Measurements from ENCODE around the gene SUGP1.
"Not testable (repeated sequence)": the region's sequence is repeated elsewhere in the genome, so short reads cannot be mapped to it uniquely, and the experiment has no call there.

Gene SUGP1

GRCh38 chr19:19352823-19353222 is 32.5 kb upstream of the SUGP1 start:
- Histone ChIP-seq H3K4me1 (ENCODE audit: insufficient read depth, low read length) (no peaks in the 10 kb centered on the region), H3K27ac (ENCODE audit: low read length) (no peak overlapping the region), H3K9ac (ENCODE audit: low read depth, low read length) (no peak overlapping the region), H3K4me3 (ENCODE audit: low read length) (no peak overlapping the region), H3K27me3 (ENCODE audit: insufficient read depth, low read length) (no peaks in the 10 kb centered on the region), H3K9me3 (ENCODE audit: insufficient read depth, low read depth, low read length) (no peaks in the 10 kb centered on the region), H3K36me3 (ENCODE audit: insufficient read depth, low read depth, low read length) (peaks cover 63% of the 10 kb centered on the region)

- not testable (repeated sequence) for H3K9me3 ChIP-seq (ENCODE audit: insufficient read depth, low read depth, low read length); H3K27ac ChIP-seq (ENCODE audit: low read length); H3K9ac ChIP-seq (ENCODE audit: low read depth, low read length); H3K27me3 ChIP-seq (ENCODE audit: insufficient read depth, low read length); H3K4me1 ChIP-seq (ENCODE audit: insufficient read depth, low read length); H3K4me3 ChIP-seq (ENCODE audit: low read length)
- peaks cover 71% of the 10 kb centered on the region for H3K36me3 ChIP-seq (ENCODE audit: insufficient read depth, low read depth, low read length)
These were observed 30.4 kb upstream of the SUGP1 start for GRCh38 chr19:19350756-19351155.

GRCh38 chr19:19349365-19349764 is 29.1 kb upstream of the SUGP1 start:
- Histone ChIP-seq H3K36me3 (ENCODE audit: insufficient read depth, low read depth, low read length) (peaks cover 71% of the 10 kb centered on the region), H3K27me3 (ENCODE audit: insufficient read depth, low read length) (no peaks in the 10 kb centered on the region), H3K4me1 (ENCODE audit: insufficient read depth, low read length) (no peaks in the 10 kb centered on the region)

GRCh38 chr19:19348266-19348665 is 28.0 kb upstream of the SUGP1 start:
- Histone ChIP-seq H3K4me1 (ENCODE audit: insufficient read depth, low read length) (no peaks in the 10 kb centered on the region), H3K36me3 (ENCODE audit: insufficient read depth, low read depth, low read length) (peaks cover 70% of the 10 kb centered on the region), H3K9ac (ENCODE audit: low read depth, low read length) (no peak overlapping the region), H3K4me3 (ENCODE audit: low read length) (no peak overlapping the region), H3K27me3 (ENCODE audit: insufficient read depth, low read length) (no peaks in the 10 kb centered on the region), H3K27ac (ENCODE audit: low read length) (no peak overlapping the region), H3K9me3 (ENCODE audit: insufficient read depth, low read depth, low read length) (no peaks in the 10 kb centered on the region)

More at GRCh38 chr19:19349365-19349764, 29.1 kb upstream of the SUGP1 start:
- Histone ChIP-seq H3K27ac (ENCODE audit: low read length) (no peak overlapping the region), H3K9me3 (ENCODE audit: insufficient read depth, low read depth, low read length) (no peaks in the 10 kb centered on the region), H3K4me3 (ENCODE audit: low read length) (no peak overlapping the region), H3K9ac (ENCODE audit: low read depth, low read length) (no peak overlapping the region)

GRCh38 chr19:19347401-19348110 is 27.2 kb upstream of the SUGP1 start:
- Histone ChIP-seq H3K27ac (ENCODE audit: low read length) (no peak overlapping the region), H3K36me3 (ENCODE audit: insufficient read depth, low read depth, low read length) (peaks cover 68% of the 10 kb centered on the region), H3K4me3 (ENCODE audit: low read length) (no peak overlapping the region), H3K4me1 (ENCODE audit: insufficient read depth, low read length) (no peaks in the 10 kb centered on the region), H3K9ac (ENCODE audit: low read depth, low read length) (no peak overlapping the region), H3K9me3 (ENCODE audit: insufficient read depth, low read depth, low read length) (no peaks in the 10 kb centered on the region), H3K27me3 (ENCODE audit: insufficient read depth, low read length) (no peaks in the 10 kb centered on the region)

- Histone ChIP-seq H3K36me3 (ENCODE audit: insufficient read depth, low read depth, low read length) (peaks cover 64% of the 10 kb centered on the region), H3K4me1 (ENCODE audit: insufficient read depth, low read length) (no peaks in the 10 kb centered on the region), H3K4me3 (ENCODE audit: low read length) (no peak overlapping the region), H3K27ac (ENCODE audit: low read length) (no peak overlapping the region), H3K27me3 (ENCODE audit: insufficient read depth, low read length) (no peaks in the 10 kb centered on the region), H3K9me3 (ENCODE audit: insufficient read depth, low read depth, low read length) (no peaks in the 10 kb centered on the region), H3K9ac (ENCODE audit: low read depth, low read length) (no peak overlapping the region)
These were observed 25.7 kb upstream of the SUGP1 start for GRCh38 chr19:19345970-19346369.

GRCh38 chr19:19345232-19345631 is 24.9 kb upstream of the SUGP1 start:
- no peaks in the 10 kb centered on the region for H3K4me1 ChIP-seq (ENCODE audit: insufficient read depth, low read length)
- H3K9ac ChIP-seq (ENCODE audit: low read depth, low read length): no peak overlapping the region
- H3K9me3 ChIP-seq (ENCODE audit: insufficient read depth, low read depth, low read length): no peaks in the 10 kb centered on the region
- peaks cover 64% of the 10 kb centered on the region for H3K36me3 ChIP-seq (ENCODE audit: insufficient read depth, low read depth, low read length)
- H3K27ac ChIP-seq (ENCODE audit: low read length): no peak overlapping the region
- no peak overlapping the region for H3K4me3 ChIP-seq (ENCODE audit: low read length)
- H3K27me3 ChIP-seq (ENCODE audit: insufficient read depth, low read length): no peaks in the 10 kb centered on the region

- no peaks in the 10 kb centered on the region for H3K9me3 ChIP-seq (ENCODE audit: insufficient read depth, low read depth, low read length)
- no peak overlapping the region for H3K27ac ChIP-seq (ENCODE audit: low read length)
- peaks cover 58% of the 10 kb centered on the region for H3K36me3 ChIP-seq (ENCODE audit: insufficient read depth, low read depth, low read length)
- H3K27me3 ChIP-seq (ENCODE audit: insufficient read depth, low read length): no peaks in the 10 kb centered on the region
- no peaks in the 10 kb centered on the region for H3K4me1 ChIP-seq (ENCODE audit: insufficient read depth, low read length)
- no peak overlapping the region for H3K4me3 ChIP-seq (ENCODE audit: low read length)
- no peak overlapping the region for H3K9ac ChIP-seq (ENCODE audit: low read depth, low read length)
These were observed 23.5 kb upstream of the SUGP1 start for GRCh38 chr19:19343762-19344161.

GRCh38 chr19:19343016-19343362 is 22.7 kb upstream of the SUGP1 start:
- Histone ChIP-seq H3K27ac (ENCODE audit: low read length) (no peak overlapping the region), H3K27me3 (ENCODE audit: insufficient read depth, low read length) (no peaks in the 10 kb centered on the region), H3K36me3 (ENCODE audit: insufficient read depth, low read depth, low read length) (peaks cover 61% of the 10 kb centered on the region), H3K4me3 (ENCODE audit: low read length) (no peak overlapping the region), H3K9ac (ENCODE audit: low read depth, low read length) (no peak overlapping the region), H3K9me3 (ENCODE audit: insufficient read depth, low read depth, low read length) (no peaks in the 10 kb centered on the region), H3K4me1 (ENCODE audit: insufficient read depth, low read length) (no peaks in the 10 kb centered on the region)

- H3K4me1 ChIP-seq (ENCODE audit: insufficient read depth, low read length): no peaks in the 10 kb centered on the region
- no peaks in the 10 kb centered on the region for H3K9me3 ChIP-seq (ENCODE audit: insufficient read depth, low read depth, low read length)
- H3K27me3 ChIP-seq (ENCODE audit: insufficient read depth, low read length): no peaks in the 10 kb centered on the region
- peaks cover 66% of the 10 kb centered on the region for H3K36me3 ChIP-seq (ENCODE audit: insufficient read depth, low read depth, low read length)
- H3K4me3 ChIP-seq (ENCODE audit: low read length): no peak overlapping the region
- no peak overlapping the region for H3K9ac ChIP-seq (ENCODE audit: low read depth, low read length)
- H3K27ac ChIP-seq (ENCODE audit: low read length): no peak overlapping the region
These were observed 22.0 kb upstream of the SUGP1 start for GRCh38 chr19:19342086-19343015.

- no peak overlapping the region for H3K27ac ChIP-seq (ENCODE audit: low read length)
- no peaks in the 10 kb centered on the region for H3K27me3 ChIP-seq (ENCODE audit: insufficient read depth, low read length)
- H3K36me3 ChIP-seq (ENCODE audit: insufficient read depth, low read depth, low read length): peaks cover 66% of the 10 kb centered on the region
- no peaks in the 10 kb centered on the region for H3K4me1 ChIP-seq (ENCODE audit: insufficient read depth, low read length)
- no peak overlapping the region for H3K4me3 ChIP-seq (ENCODE audit: low read length)
- no peaks in the 10 kb centered on the region for H3K9me3 ChIP-seq (ENCODE audit: insufficient read depth, low read depth, low read length)
- H3K9ac ChIP-seq (ENCODE audit: low read depth, low read length): no peak overlapping the region
These were observed 20.7 kb upstream of the SUGP1 start for GRCh38 chr19:19341026-19341425.

GRCh38 chr19:19338082-19338481 is 17.8 kb upstream of the SUGP1 start:
- peaks cover 61% of the 10 kb centered on the region for H3K36me3 ChIP-seq (ENCODE audit: insufficient read depth, low read depth, low read length)
- H3K9me3 ChIP-seq (ENCODE audit: insufficient read depth, low read depth, low read length): no peaks in the 10 kb centered on the region
- H3K27me3 ChIP-seq (ENCODE audit: insufficient read depth, low read length): no peaks in the 10 kb centered on the region
- no peak overlapping the region for H3K27ac ChIP-seq (ENCODE audit: low read length)
- no peak overlapping the region for H3K9ac ChIP-seq (ENCODE audit: low read depth, low read length)
- H3K4me3 ChIP-seq (ENCODE audit: low read length): no peak overlapping the region
- H3K4me1 ChIP-seq (ENCODE audit: insufficient read depth, low read length): no peaks in the 10 kb centered on the region

Measured in iPS-20b (cell line).